T-helper 1 cell treated with Interleukin-12 subunit alpha and Interleukin-12 subunit beta and Interleukin-4 antibody, amounts not matched to agents 30 ng/mL and 1 ng/mL, for 36 hours (primary cell): ENCODE data around the gene HNRNPDL. TPM values are rescaled to one million over a fixed set of nuclear protein-coding genes. Genes with fewer than 3 reads are reported as not detected.
"Not testable (repeated sequence)": the region's sequence is repeated elsewhere in the genome, so short reads cannot be mapped to it uniquely, and the experiment has no call there.

ENCODE experiments used
- intact Hi-C: fragments of 100-400 bp; cut with micrococcal nuclease; formaldehyde crosslinking; loops from one replicate; pipeline ENCODE4 v1.15.1; 2024
- total RNA-seq: library from RNA; stranded (reverse); gene quantifications from 2 replicates; pipeline ENCODE4 v1.2.3, GENCODE V29; 2022

The HNRNPDL gene
- total RNA-seq, 1 donor from 2014 or later: 294 TPM

GRCh38 chr4:82434949-82435348, 4.7 kb upstream of the HNRNPDL start:
- intact Hi-C loops: no loop called here

- intact Hi-C loops: no loop called here
Observed at GRCh38 chr4:82433791-82434190, 3.5 kb upstream of the HNRNPDL start.

GRCh38 chr4:82432596-82432995, 2.3 kb upstream of the HNRNPDL start:
- intact Hi-C loops: no loop called here

GRCh38 chr4:82431831-82432230, 1.6 kb upstream of the HNRNPDL start:
- intact Hi-C loops: loop anchor here (2.0 kb wide), 1 partner anchor 853 kb away; the partner anchor contains the start of gene COQ2

GRCh38 chr4:82430964-82431745, 893 bp upstream of the HNRNPDL start:
- intact Hi-C loops: loop anchor here (1.0 to 2.0 kb wide), 8 partner anchors 31 to 1024 kb away; partner anchors contain the start of genes COQ2, HELQ, RASGEF1B and SEC31A

GRCh38 chr4:82429728-82430192, 502 bp downstream of the HNRNPDL start:
- intact Hi-C loops: loop anchor here (1.0 to 10.0 kb wide), 16 partner anchors 33 to 1056 kb away; partner anchors contain the start of genes ABRAXAS1, COQ2, HELQ and PLAC8

- intact Hi-C loops: loop anchor here (1.0 to 10.0 kb wide), 8 partner anchors 55 to 1056 kb away; partner anchors contain the start of genes ABRAXAS1 and PLAC8
Observed at GRCh38 chr4:82428969-82429727, 1.1 kb downstream of the HNRNPDL start.

GRCh38 chr4:82428526-82428968, 1.7 kb downstream of the HNRNPDL start:
- intact Hi-C loops: loop anchor here (5.0 to 10.0 kb wide), 2 partner anchors 684 to 1024 kb away; partner anchors contain the start of gene PLAC8

GRCh38 chr4:82425478-82425877, 4.8 kb downstream of the HNRNPDL start:
- intact Hi-C loops: loop anchor here (5.0 to 10.0 kb wide), 2 partner anchors 687 to 1021 kb away; partner anchors contain the start of gene PLAC8

GRCh38 chr4:82423245-82424054, 6.8 kb downstream of the HNRNPDL start:
- intact Hi-C loops: loop anchor here (10.0 kb wide), 1 partner anchor 1019 kb away; no protein-coding TSS in a partner anchor

GRCh38 chr4:82422616-82423015, 7.6 kb downstream of the HNRNPDL start:
- intact Hi-C loops: loop anchor here (10.0 kb wide), 1 partner anchor 1018 kb away; no protein-coding TSS in a partner anchor

GRCh38 chr4:82421796-82422560, 8.3 kb downstream of the HNRNPDL start:
- intact Hi-C loops: loop anchor here (10.0 kb wide), 1 partner anchor 1017 kb away; no protein-coding TSS in a partner anchor

- intact Hi-C loops: no loop called here
Observed at GRCh38 chr4:82419451-82419850, 10.8 kb downstream of the HNRNPDL start.

- intact Hi-C loops: no loop called here
Observed at GRCh38 chr4:82415922-82416365, 14.3 kb downstream of the HNRNPDL start.

GRCh38 chr4:82415061-82415460, 15.2 kb downstream of the HNRNPDL start:
- intact Hi-C loops: not testable (repeated sequence)

- intact Hi-C loops: no loop called here
Observed at GRCh38 chr4:82403725-82404124, 26.5 kb downstream of the HNRNPDL start.

GRCh38 chr4:82402196-82402775, 28.0 kb downstream of the HNRNPDL start:
- intact Hi-C loops: no loop called here

GRCh38 chr4:82401600-82401999, 28.7 kb downstream of the HNRNPDL start:
- intact Hi-C loops: no loop called here

- intact Hi-C loops: no loop called here
Observed at GRCh38 chr4:82398263-82398662, 32.0 kb downstream of the HNRNPDL start.
